ENCODE data around the gene LRRC8B.

LRRC8B gene

GRCh38 chr1:89644119-89644814, 119.6 kb downstream of the LRRC8B start:
- no peak for DNase-seq (ENCODE audit: low read depth)
- no peak for TF ChIP-seq CTCF (conservative IDR thresholded peaks at IDR 0.05; ENCODE audit: low read depth, low read length)
- no peak overlapping the region for H3K4me3 ChIP-seq (ENCODE audit: low read length)

DNA sequence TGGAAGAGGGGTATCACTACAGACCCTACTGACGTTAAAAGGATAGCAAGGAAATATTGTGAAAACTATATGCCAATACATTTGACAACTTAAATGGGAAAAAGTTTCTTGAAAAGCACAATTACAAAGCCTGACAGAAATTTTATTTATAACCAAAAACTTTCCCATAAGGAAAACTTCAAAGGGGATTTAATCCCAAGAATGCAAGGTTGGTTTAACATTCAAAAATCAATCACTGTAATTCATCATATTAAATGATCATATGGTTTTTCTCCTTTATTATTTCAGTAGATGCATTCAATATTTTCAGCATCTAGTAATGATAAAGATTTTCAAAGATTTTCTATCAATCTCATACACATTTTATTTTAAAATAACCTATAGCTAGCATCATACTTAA, 121.6 kb downstream of the LRRC8B start:
- no peak for TF ChIP-seq CTCF (conservative IDR thresholded peaks at IDR 0.05; ENCODE audit: low read depth, low read length)
- no peak overlapping the region for H3K4me3 ChIP-seq (ENCODE audit: low read length)
- no peak for DNase-seq (ENCODE audit: low read depth)
